ENCODE data around the gene ATP2B3. TPM values are rescaled to one million over a fixed set of nuclear protein-coding genes. Genes with fewer than 3 reads are reported as not detected.

Gene ATP2B3
- total and polyA plus RNA-seq, 2 of the 4 experiments (the other 2 are of a cell fraction) = under 0.01 to 0.03 TPM

GRCh38 chrX:153590961-153591956 lies 73.8 kb downstream of the ATP2B3 start:
- Histone ChIP-seq H2AK5ac (ENCODE audit: low read depth, low read length) (no peak overlapping the region), H3K27ac (ENCODE audit: insufficient read depth, low read length) (no peak overlapping the region), H3K9me3 (ENCODE audit: control insufficient read depth, insufficient read depth, low read length) (no peaks in the 10 kb centered on the region), H3K79me1 (ENCODE audit: low read depth in 1 of 2, low read length in 2 of 2) (peaks cover 0 to 4% of the 10 kb centered on the region in 2 experiments; a peak in 1 of 4 replicates), H3K27me3 (ENCODE audit: control insufficient read depth, insufficient read depth, low read length) (no peaks in the 10 kb centered on the region), H3K4me1 (ENCODE audit: control insufficient read depth, insufficient read depth, low read length) (no peaks in the 10 kb centered on the region), H4K91ac (ENCODE audit: insufficient read depth, low read depth, low read length) (no peak overlapping the region), H2BK20ac (ENCODE audit: low read depth, low read length) (no peak overlapping the region), H3K14ac (replicated peaks; ENCODE audit: low read depth, low read length) (no peak overlapping the region), H3K4ac (ENCODE audit: low read depth, low read length) (no peak overlapping the region), H3K9me1 (ENCODE audit: insufficient read depth, low read length) (no peaks in the 10 kb centered on the region), H2BK120ac (ENCODE audit: low read depth, low read length) (no peak overlapping the region), H2AK9ac (replicated peaks; ENCODE audit: low read depth, low read length, poor library complexity) (no peak overlapping the region), H3K4me3 (ENCODE audit: insufficient read depth, low read depth, low read length) (no peak overlapping the region), H3K9ac (ENCODE audit: low read depth, low read length) (no peak overlapping the region), H4K8ac (ENCODE audit: low read depth in 2 of 2, low read length in 2 of 2) (no peak overlapping the region), H2BK15ac (ENCODE audit: low read depth, low read length) (no peak overlapping the region), H3K36me3 (ENCODE audit: control insufficient read depth, insufficient read depth, low read length) (peaks cover 25% of the 10 kb centered on the region), H4K20me1 (ENCODE audit: insufficient read depth, low read length) (no peaks in the 10 kb centered on the region), H3K56ac (ENCODE audit: extremely low read depth, insufficient read depth, low read length) (no peak overlapping the region), H3K18ac (ENCODE audit: low read depth, low read length) (no peak overlapping the region), H3K23ac (ENCODE audit: low read depth, low read length) (no peak overlapping the region), H2BK5ac (ENCODE audit: low read depth, low read length, poor library complexity, severe bottlenecking) (no peak overlapping the region), H2AFZ (replicated peaks; ENCODE audit: low read length, poor library complexity) (no peak overlapping the region), H3K4me2 (ENCODE audit: low read depth, low read length) (no peak overlapping the region), H4K5ac (ENCODE audit: low read depth, low read length) (no peak overlapping the region)
- intact Hi-C loops (cut with micrococcal nuclease) = no loop called here
- no peak for DNase-seq
- TF ChIP-seq CEBPB (IDR thresholded peaks at IDR 0.05; ENCODE audit: low read depth, low read length) = no peak
- no peak for TF ChIP-seq USF2 (IDR thresholded peaks at IDR 0.05; ENCODE audit: low read depth, low read length)
- TF ChIP-seq ELK1 (IDR thresholded peaks at IDR 0.05; ENCODE audit: borderline replicate concordance, low read depth, low read length) = no peak
- TF ChIP-seq CHD1 (IDR thresholded peaks at IDR 0.05; ENCODE audit: low read depth, low read length) = no peak
- no peak for TF ChIP-seq MAFK (IDR thresholded peaks at IDR 0.05; ENCODE audit: low read depth, low read length)
- TF ChIP-seq POLR2A (IDR thresholded peaks at IDR 0.05; ENCODE audit: low read depth, low read length) = no peak
- no peak for TF ChIP-seq RAD21 (IDR thresholded peaks at IDR 0.05; ENCODE audit: low read length)
- no peak for TF ChIP-seq SMC3 (IDR thresholded peaks at IDR 0.05; ENCODE audit: low read depth, low read length)
- no peak for TF ChIP-seq FOS (IDR thresholded peaks at IDR 0.05; ENCODE audit: low read depth, low read length)
- TF ChIP-seq MAZ (IDR thresholded peaks at IDR 0.05; ENCODE audit: borderline replicate concordance, low read depth, low read length) = no peak
- TF ChIP-seq RCOR1 (IDR thresholded peaks at IDR 0.05; ENCODE audit: insufficient replicate concordance, low read length) = no peak
- TF ChIP-seq RFX5 (IDR thresholded peaks at IDR 0.05; ENCODE audit: low read depth, low read length) = no peak
- TF ChIP-seq NFE2L2 (IDR thresholded peaks at IDR 0.05; ENCODE audit: low read depth, low read length) = no peak
- no peak for TF ChIP-seq CTCF (conservative IDR thresholded peaks at IDR 0.05; ENCODE audit: low read depth, low read length)
- ChIA-PET POLR2A (ENCODE audit: unreplicated experiment) (no interaction called here), CTCF (no interaction called here)
- BruUV-seq (replicated peaks) = no TSS peak
- no peak for ATAC-seq (ENCODE audit: low read depth)
- in situ Hi-C loops (cut with MboI; ENCODE audit: low sequenced_read_pairs) = no loop called here
- 76% methylated on average over 15 of the region's 26 CpGs; no CpG with 5 or more reads in 1 of the 2 experiments for WGBS, 2 experiments (ENCODE audit: extremely low coverage in 2 of 2, insufficient read length in 1 of 2)
- dilution Hi-C loops (cut with HindIII; ENCODE audit: low sequenced_read_pairs, unreplicated experiment) = no loop called here
